DND-41 (cell line): ENCODE measurements around the gene SH3TC2.

Source experiments
- ATAC-seq: fragments of 200-7000 bp; cut with Tn5 transposase; 3 replicates; pipeline ENCODE4 v1.9.1; 2021; ENCODE audit warnings: low read depth; ENCODE audit not compliant: insufficient read depth
- DNase-seq: peaks from one replicate; pipeline ENCODE4 v3.0.0-alpha.2; 2020
- H2AFZ ChIP-seq: 2 replicates; pipeline ENCODE4 v1.6.0; 2012; ENCODE audit warnings: low read depth, low read length
- H3K27ac ChIP-seq: 2 replicates; pipeline ENCODE4 v1.5.1; 2012; ENCODE audit warnings: low read length, inconsistent platforms
- H3K27me3 ChIP-seq: fragments of 200-600 bp; sonication (generic); 2 replicates; pipeline ENCODE4 v1.6.0; 2012; ENCODE audit warnings: low read length, mild to moderate bottlenecking, inconsistent platforms; ENCODE audit not compliant: insufficient read depth, poor library complexity
- H3K36me3 ChIP-seq: 2 replicates; pipeline ENCODE4 v1.5.1; 2012; ENCODE audit warnings: low read length, inconsistent platforms; ENCODE audit not compliant: insufficient read depth
- H3K4me1 ChIP-seq: 2 replicates; pipeline ENCODE4 v1.5.1; 2012; ENCODE audit warnings: mild to moderate bottlenecking, low read length; ENCODE audit not compliant: insufficient read depth
- H3K4me2 ChIP-seq: 2 replicates; pipeline ENCODE4 v1.6.0; 2012; ENCODE audit warnings: mild to moderate bottlenecking, moderate library complexity, low read length, inconsistent platforms; ENCODE audit not compliant: insufficient read depth
- H3K4me3 ChIP-seq, 2 experiments: fragments of 200-600 bp in 1 of 2; shearing (Covaris generic) in 1 of 2; 2 replicates each; pipeline ENCODE4 v1.5.1; 2012 to 2016; ENCODE audit warnings: inconsistent platforms in 2 of 2, low read length in 2 of 2, mild to moderate bottlenecking in 2 of 2, low read depth in 1 of 2, moderate library complexity in 1 of 2
- H3K79me2 ChIP-seq: 2 replicates; pipeline ENCODE4 v1.6.0; 2012; ENCODE audit warnings: low read length, inconsistent platforms; ENCODE audit not compliant: insufficient read depth
- H3K9ac ChIP-seq: 2 replicates; pipeline ENCODE4 v1.6.0; 2012; ENCODE audit warnings: low read depth, mild to moderate bottlenecking, inconsistent platforms, low read length, moderate library complexity
- H3K9me3 ChIP-seq: 2 replicates; pipeline ENCODE4 v1.5.1; 2012; ENCODE audit warnings: low read length, moderate library complexity, mild to moderate bottlenecking, inconsistent platforms; ENCODE audit not compliant: insufficient read depth, severe bottlenecking
- H4K20me1 ChIP-seq: 2 replicates; pipeline ENCODE4 v1.6.0; 2012; ENCODE audit warnings: low read length; ENCODE audit not compliant: insufficient read depth
- CTCF ChIP-seq: IDR thresholded peaks from 2 replicates; pipeline ENCODE4 v1.5.1; 2012; ENCODE audit warnings: borderline replicate concordance, low read length, moderate library complexity, mild to moderate bottlenecking; ENCODE audit not compliant: poor library complexity, severe bottlenecking; ENCODE audit errors: extremely low read depth
- EZH2 ChIP-seq: IDR thresholded peaks from 3 replicates; pipeline ENCODE4 v1.6.1; 2012; ENCODE audit warnings: borderline replicate concordance, low read depth, mild to moderate bottlenecking, moderate library complexity, low read length, inconsistent platforms; ENCODE audit not compliant: severe bottlenecking

The SH3TC2 gene

GRCh38 chr5:149047462-149047861 lies 15.4 kb downstream of the SH3TC2 start:
- no peak for ATAC-seq
- Histone ChIP-seq H3K4me2 (no peak overlapping the region), H4K20me1 (no peaks in the 10 kb centered on the region), H3K9me3 (no peaks in the 10 kb centered on the region), H3K4me1 (no peaks in the 10 kb centered on the region), H3K79me2 (no peaks in the 10 kb centered on the region), H2AFZ (no peak overlapping the region), H3K27ac (no peak overlapping the region), H3K36me3 (no peaks in the 10 kb centered on the region), H3K27me3 (peaks cover 6% of the 10 kb centered on the region), H3K9ac (no peak overlapping the region), H3K4me3 (no peak overlapping the region)
- DNase-seq, result no peak
- TF ChIP-seq EZH2, result no peak
- TF ChIP-seq CTCF, result no peak

- no peak overlapping the region for H3K9ac ChIP-seq
- H2AFZ ChIP-seq, result no peak overlapping the region
- H4K20me1 ChIP-seq, result no peaks in the 10 kb centered on the region
- H3K9me3 ChIP-seq, result no peaks in the 10 kb centered on the region
- TF ChIP-seq CTCF (no peak), EZH2 (no peak)
- no peak overlapping the region for H3K27ac ChIP-seq
- H3K79me2 ChIP-seq, result no peaks in the 10 kb centered on the region
- H3K4me1 ChIP-seq, result no peaks in the 10 kb centered on the region
- no peak overlapping the region for H3K4me3 ChIP-seq
- no peaks in the 10 kb centered on the region for H3K36me3 ChIP-seq
- peaks cover 6% of the 10 kb centered on the region for H3K27me3 ChIP-seq
- DNase-seq, result no peak
- ATAC-seq, result no peak
- H3K4me2 ChIP-seq, result no peak overlapping the region
Observed at GRCh38 chr5:149046196-149046829, 16.5 kb downstream of the SH3TC2 start.

- Histone ChIP-seq H3K4me3 (no peak overlapping the region), H3K27me3 (peaks cover 10% of the 10 kb centered on the region), H3K36me3 (no peaks in the 10 kb centered on the region), H3K79me2 (no peaks in the 10 kb centered on the region), H3K4me1 (no peaks in the 10 kb centered on the region), H3K9ac (no peak overlapping the region), H3K27ac (no peak overlapping the region), H4K20me1 (no peaks in the 10 kb centered on the region), H3K4me2 (no peak overlapping the region), H3K9me3 (no peaks in the 10 kb centered on the region), H2AFZ (no peak overlapping the region)
- ATAC-seq (no peak), DNase-seq (no peak)
- TF ChIP-seq EZH2 (no peak), CTCF (no peak)
Observed at GRCh38 chr5:149045089-149045460, 17.8 kb downstream of the SH3TC2 start.
